K562 (cell line): ENCODE measurements around the gene HSPB7. TPM values are rescaled to one million over a fixed set of nuclear protein-coding genes. Genes with fewer than 3 reads are reported as not detected.

Source experiments
- ATAC-seq: fragments of 200-7000 bp; cut with Tn5 transposase; 3 replicates; pipeline ENCODE4 v1.9.1; 2020; ENCODE audit warnings: moderate library complexity
- BruUV-seq: library from RNA; stranded (reverse); fragments of 400-500 nt; replicated peaks from 2 replicates; lab custom pipeline; 2021; lab: Mats Ljungman, UMichigan
- CTCF ChIA-PET: fragments of 300-600 bp; formaldehyde crosslinking; extraction: SDS; loops from one replicate; lab custom pipeline; 2021; ENCODE audit warnings: low intra/inter-chr PET ratio; lab: Yijun Ruan, JAX
- POLR2A ChIA-PET: fragments of 300-600, 350-650 bp; sonication (Branson Sonifier 250); formaldehyde crosslinking; extraction: SDS; loops from one replicate; lab custom pipeline; 2021; ENCODE audit warnings: antibody characterized with exemption, inconsistent platforms; lab: Yijun Ruan, JAX
- DNase-seq, 4 experiments: peaks; one replicate each; pipeline versions ENCODE4 v3.0.0 to v3.0.0-alpha.2; 2011 to 2018; ENCODE audit warnings: low spot score in 3 of 4, mixed read lengths in 3 of 4; ENCODE audit errors: extremely low read depth in 1 of 4
- FAIRE-seq: peaks from 2 replicates; lab custom pipeline; 2011; peaks lifted over from hg19 to GRCh38; lab: Jason Lieb, UNC
- H2AFZ ChIP-seq: 2 replicates; pipeline ENCODE4 v1.6.0; 2011; ENCODE audit warnings: low read depth, low read length, control low read depth, inconsistent platforms
- H3K27ac ChIP-seq: fragments of 200-600 bp; 3 replicates; pipeline ENCODE4 v1.8.0; 2011; ENCODE audit warnings: low read depth, mild to moderate bottlenecking, control low read depth, inconsistent platforms, low read length, moderate library complexity, mixed read lengths; ENCODE audit errors: extremely low read depth
- H3K27me3 ChIP-seq, 2 experiments: fragments of 300-600 bp in 1 of 2; 2 replicates in 1 of 2; 3 replicates in 1 of 2; pipeline versions ENCODE4 v1.6.0 to v1.8.0; 2011; ENCODE audit warnings: inconsistent platforms in 2 of 2, low read length in 2 of 2, mild to moderate bottlenecking in 1 of 2, mixed read lengths in 1 of 2, moderate library complexity in 1 of 2; ENCODE audit not compliant: control insufficient read depth in 2 of 2, insufficient read depth in 2 of 2
- H3K36me3 ChIP-seq: fragments of 300-600 bp; 3 replicates; pipeline ENCODE4 v1.8.0; 2011; ENCODE audit warnings: mild to moderate bottlenecking, low read length, inconsistent platforms; ENCODE audit not compliant: control insufficient read depth, insufficient read depth
- H3K4me1 ChIP-seq, 2 experiments: fragments of 200-600 bp in 1 of 2; replicated peaks in 1 of 2; 2 replicates in 1 of 2; 3 replicates in 1 of 2; pipeline versions ENCODE4 v1.5.1 to v1.8.0; 2011; ENCODE audit warnings: inconsistent platforms in 2 of 2, low read length in 2 of 2, mild to moderate bottlenecking in 1 of 2, mixed read lengths in 1 of 2, moderate library complexity in 1 of 2; ENCODE audit not compliant: control insufficient read depth in 2 of 2, insufficient read depth in 2 of 2
- H3K4me2 ChIP-seq: 2 replicates; pipeline ENCODE4 v1.6.1; 2011; ENCODE audit warnings: low read length, control low read depth, inconsistent platforms, mixed read lengths; ENCODE audit not compliant: insufficient read depth
- H3K4me3 ChIP-seq: fragments of 200-600 bp; sonication (generic), shearing (Covaris generic); 2 replicates; pipeline ENCODE4 v1.5.1; 2016; ENCODE audit warnings: control low read depth, inconsistent platforms
- H3K79me2 ChIP-seq: fragments of 200-600 bp; 3 replicates; pipeline ENCODE4 v1.8.0; 2011; ENCODE audit warnings: low read length, inconsistent platforms; ENCODE audit not compliant: control insufficient read depth, insufficient read depth
- H3K9ac ChIP-seq, 2 experiments: 2 replicates each; pipeline versions ENCODE4 v1.6.0 to v1.6.1; 2011; ENCODE audit warnings: low read depth in 2 of 2, low read length in 2 of 2, control low read depth in 1 of 2, inconsistent platforms in 1 of 2, mild to moderate bottlenecking in 1 of 2, mixed read lengths in 1 of 2; ENCODE audit not compliant: insufficient read depth in 1 of 2
- H3K9me1 ChIP-seq: one replicate; pipeline ENCODE4 v1.6.0; 2011; ENCODE audit warnings: inconsistent platforms, mild to moderate bottlenecking, low read length, moderate library complexity; ENCODE audit not compliant: control insufficient read depth, insufficient read depth
- H3K9me3 ChIP-seq: replicated peaks from 2 replicates; pipeline ENCODE4 v1.5.1; 2011; ENCODE audit warnings: low read depth, low read length, inconsistent platforms; ENCODE audit not compliant: control insufficient read depth, insufficient read depth
- H4K20me1 ChIP-seq: replicated peaks from 2 replicates; pipeline ENCODE4 v1.6.1; 2011; ENCODE audit warnings: low read length, inconsistent platforms, mixed read lengths; ENCODE audit not compliant: control insufficient read depth, insufficient read depth
- ATF1 ChIP-seq, 2 experiments: fragments of 450-650 bp in 1 of 2; IDR thresholded peaks; 2 replicates each; pipeline ENCODE4 v1.6.1; 2016; ENCODE audit warnings: missing compliant biosample characterization in 1 of 2, missing genetic modification characterization in 1 of 2
- ATF7 ChIP-seq: fragments of 450-650 bp; IDR thresholded peaks from 2 replicates; pipeline ENCODE4 v1.7.1; 2014; ENCODE audit warnings: mild to moderate bottlenecking, moderate library complexity
- BCL6 ChIP-seq: fragments of 250-450 bp; sonication (Bioruptor Pico); IDR thresholded peaks from 2 replicates; pipeline ENCODE4 v1.4.0; 2020
- MEIS2 ChIP-seq: fragments of 450-650 bp; IDR thresholded peaks from 2 replicates; pipeline ENCODE4 v1.6.1; 2014; ENCODE audit warnings: mild to moderate bottlenecking; ENCODE audit not compliant: partially characterized antibody
- NEUROD1 ChIP-seq: fragments of 150-350 bp; IDR thresholded peaks from 2 replicates; pipeline ENCODE4 v1.6.1; 2014; ENCODE audit warnings: borderline replicate concordance, low read length, low read depth; ENCODE audit not compliant: partially characterized antibody
- POLR3G ChIP-seq: IDR thresholded peaks from 2 replicates; pipeline ENCODE4 v1.6.1; 2011; ENCODE audit not compliant: insufficient read length, insufficient replicate concordance; ENCODE audit errors: extremely low read depth
- RBM14 ChIP-seq: fragments of 200-400 bp; formaldehyde crosslinking; IDR thresholded peaks from 2 replicates; pipeline ENCODE4 v1.6.1; 2018; ENCODE audit warnings: low read depth, mild to moderate bottlenecking, low read length, moderate library complexity, borderline replicate concordance; ENCODE audit not compliant: insufficient read depth
- SIN3A ChIP-seq, 2 experiments: fragments of 150-350 bp in 1 of 2; IDR thresholded peaks; 2 replicates each; pipeline ENCODE4 v1.6.1; 2011 to 2016; ENCODE audit warnings: borderline replicate concordance in 2 of 2, low read depth in 2 of 2, low read length in 2 of 2, mild to moderate bottlenecking in 2 of 2, moderate library complexity in 2 of 2; ENCODE audit not compliant: control insufficient read depth in 1 of 2
- STAG1 ChIP-seq: sonication (generic); formaldehyde crosslinking; IDR thresholded peaks from 2 replicates; pipeline ENCODE4 v1.5.0; 2020; ENCODE audit warnings: missing genetic modification reagents, borderline replicate concordance
- TEAD2 ChIP-seq: fragments of 450-650 bp; IDR thresholded peaks from 2 replicates; pipeline ENCODE4 v1.6.1; 2016; ENCODE audit warnings: missing genetic modification characterization, control low read depth, missing compliant biosample characterization
- ZNF165 ChIP-seq: fragments of 250-450 bp; sonication (Bioruptor Pico); IDR thresholded peaks from 2 replicates; pipeline ENCODE4 v1.4.0; 2020; ENCODE audit warnings: borderline replicate concordance
- ZNF408 ChIP-seq: fragments of 250-450 bp; sonication (Bioruptor Pico); IDR thresholded peaks from 2 replicates; pipeline ENCODE4 v1.4.0; 2020; ENCODE audit warnings: low read depth, mild to moderate bottlenecking, moderate library complexity
- ZNF445 ChIP-seq: fragments of 250-450 bp; sonication (Bioruptor Pico); IDR thresholded peaks from 2 replicates; pipeline ENCODE4 v1.4.0; 2020; ENCODE audit warnings: low read depth, mild to moderate bottlenecking, moderate library complexity
- WGBS: fragments of 100-300 bp; shearing (Covaris generic); methylation state at CpG from one replicate; pipeline ENCODE4 v1.1.6; 2016; ENCODE audit warnings: low coverage, mixed read lengths; ENCODE audit not compliant: insufficient coverage; ENCODE audit errors: missing lambda C conversion rate; 5-methylcytosine and 5-hydroxymethylcytosine counted together
- in situ Hi-C: fragments of 300-500 bp; cut with MboI; formaldehyde crosslinking; loops from 4 replicates; pipeline ENCODE4 v1.15.0; 2018; ENCODE audit warnings: inconsistent platforms, mixed read lengths
- intact Hi-C: fragments of 100-400 bp; cut with micrococcal nuclease; formaldehyde crosslinking; loops from 2 replicates; pipeline ENCODE4 v1.14.2; 2022
- polyA plus RNA-seq, 8 experiments: library from polyadenylated mRNA; depleted of rRNA in 4 of 8; stranded (reverse) in 5 of 8; unstranded in 3 of 8; fragments of >200 nt; fragmentation: Nextera tagmentation in 2 of 8; fragmentation: Illumina TruSeq in 1 of 8; extraction: Ambion mirVana in 2 of 8; extraction: Trizol in 1 of 8; gene quantifications; 2 replicates each; pipeline versions ENCODE4 v1.2.1 to v1.2.3, GENCODE V29; 2011 to 2014; ENCODE audit warnings: inconsistent platforms in 1 of 8, missing spikeins in 1 of 8
- total RNA-seq, 7 experiments: library from RNA; depleted of rRNA in 6 of 7; stranded (reverse); fragments of >200 nt in 6 of 7; fragmentation: Illumina TruSeq in 2 of 7; extraction: Trizol in 2 of 7; gene quantifications; 2 replicates each; pipeline versions ENCODE4 v1.2.1 to v1.2.3, GENCODE V29; 2011 to 2021; ENCODE audit warnings: low replicate concordance in 1 of 7
- TF ChIP-seq, protein P1 (sequence below): fragments of 200-800 bp; sonication (Bioruptor generic); IDR thresholded peaks from 2 replicates; pipeline ENCODE4 v1.6.1; 2017; ENCODE audit warnings: missing genetic modification characterization, missing compliant biosample characterization
- TF ChIP-seq, protein P2 (sequence below): fragments of 200-800 bp; sonication (Bioruptor generic); IDR thresholded peaks from 2 replicates; pipeline ENCODE4 v1.6.1; 2017; ENCODE audit warnings: missing genetic modification characterization, missing compliant biosample characterization

Gene HSPB7
- total and polyA plus RNA-seq, 9 of the 15 experiments (the other 6 are each of a cell fraction or from before 2014, with no cell fraction given) = 0.05 to 0.19 (median 0.07) TPM; not detected in 6

DNA sequence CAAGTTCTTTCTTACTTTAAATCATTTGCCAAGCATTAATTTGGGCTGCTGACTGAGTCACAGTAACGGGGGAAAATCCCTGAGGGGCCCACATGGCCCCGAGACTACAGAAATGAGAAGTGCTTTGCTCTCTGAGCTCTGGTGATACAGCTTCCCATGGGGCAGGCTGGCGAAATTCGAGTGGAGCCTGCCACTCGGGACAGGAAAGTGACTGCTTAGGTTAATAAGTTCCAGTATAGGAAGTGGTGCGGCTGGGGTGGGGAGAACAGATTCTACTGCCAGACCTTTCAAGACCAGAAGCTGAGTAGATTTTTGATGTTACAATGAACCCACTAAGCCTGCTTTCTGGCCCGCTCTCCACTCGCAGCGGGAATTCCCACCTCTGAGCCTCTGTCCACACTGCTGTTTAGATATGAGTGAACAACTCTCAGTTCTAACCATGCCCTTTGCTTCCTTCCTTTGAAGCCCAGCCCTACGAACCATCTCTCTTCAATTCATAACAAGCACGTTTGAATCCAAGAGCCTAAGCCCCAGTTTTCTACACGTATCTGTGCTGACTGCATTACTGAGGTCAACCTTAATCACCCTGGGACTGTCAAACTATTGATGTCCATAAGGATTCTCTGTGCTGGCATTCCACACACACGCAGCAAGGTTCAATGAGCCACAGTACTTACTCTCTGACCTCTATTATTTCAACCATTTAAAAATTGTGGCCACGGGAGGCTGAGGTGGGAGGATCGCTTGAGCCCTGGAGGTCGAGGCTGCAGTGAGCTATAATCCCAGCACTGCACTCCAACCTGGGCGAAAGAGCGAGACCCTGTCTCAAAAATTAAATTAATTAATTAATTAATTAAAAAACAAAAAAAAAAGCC, 51.5 kb downstream of the HSPB7 start:
- WGBS = 77% methylated on average over 18 of the region's 18 CpGs
- no peaks in the 10 kb centered on the region for H3K9me3 ChIP-seq
- no peaks in the 10 kb centered on the region for H4K20me1 ChIP-seq
- no peaks in the 10 kb centered on the region for H3K9me1 ChIP-seq
- no peaks in the 10 kb centered on the region; a peak in 1 of 5 replicates for H3K4me1 ChIP-seq
- POLR2A ChIA-PET = interaction anchor here (0.7 to 1.6 kb wide), 3 partner anchors 9 to 158 kb away, joined by 3 to 6 read pairs (median 3); no protein-coding TSS in a partner anchor
- FAIRE-seq (no peak), ATAC-seq (no peak)
- H3K79me2 ChIP-seq = peaks cover 43% of the 10 kb centered on the region
- in situ Hi-C loops = no loop called here
- H3K36me3 ChIP-seq = peaks cover 56% of the 10 kb centered on the region; the same call in 2 of the 3 replicates
- CTCF ChIA-PET = no interaction called here
- no peak overlapping the region; the same call in 2 of the 3 replicates for H3K27ac ChIP-seq
- H3K9ac ChIP-seq = peak overlapping the region in 1 of 2 experiments; percentile 1; a peak in 1 of 4 replicates
- no peak overlapping the region for H2AFZ ChIP-seq
- no peak overlapping the region for H3K4me3 ChIP-seq
- BruUV-seq = no TSS peak
- no peaks in the 10 kb centered on the region for H3K27me3 ChIP-seq
- TF ChIP-seq MEIS2 (no peak), ATF1 (CRISPR knock-in tag; IDR thresholded peaks at IDR 0.05) (no peak), ATF1 (tag; IDR thresholded peaks at IDR 0.05) (no peak), ZNF445 (CRISPR knock-in tag) (no peak), TEAD2 (tag) (no peak), POLR3G (no peak), STAG1 (CRISPR knock-in tag) (no peak), ZNF165 (CRISPR knock-in tag) (no peak), SIN3A (IDR thresholded peaks at IDR 0.05; ENCODE audit: borderline replicate concordance in 2 of 2, control insufficient read depth in 1 of 2, low read depth in 2 of 2, low read length in 2 of 2) (no peak), ZNF408 (CRISPR knock-in tag) (no peak), RBM14 (no peak), ATF7 (no peak), BCL6 (CRISPR knock-in tag) (no peak), NEUROD1 (no peak)
- TF ChIP-seq, protein P1, sequence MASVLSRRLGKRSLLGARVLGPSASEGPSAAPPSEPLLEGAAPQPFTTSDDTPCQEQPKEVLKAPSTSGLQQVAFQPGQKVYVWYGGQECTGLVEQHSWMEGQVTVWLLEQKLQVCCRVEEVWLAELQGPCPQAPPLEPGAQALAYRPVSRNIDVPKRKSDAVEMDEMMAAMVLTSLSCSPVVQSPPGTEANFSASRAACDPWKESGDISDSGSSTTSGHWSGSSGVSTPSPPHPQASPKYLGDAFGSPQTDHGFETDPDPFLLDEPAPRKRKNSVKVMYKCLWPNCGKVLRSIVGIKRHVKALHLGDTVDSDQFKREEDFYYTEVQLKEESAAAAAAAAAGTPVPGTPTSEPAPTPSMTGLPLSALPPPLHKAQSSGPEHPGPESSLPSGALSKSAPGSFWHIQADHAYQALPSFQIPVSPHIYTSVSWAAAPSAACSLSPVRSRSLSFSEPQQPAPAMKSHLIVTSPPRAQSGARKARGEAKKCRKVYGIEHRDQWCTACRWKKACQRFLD (CRISPR knock-in tag) = no peak
- TF ChIP-seq, protein P2, sequence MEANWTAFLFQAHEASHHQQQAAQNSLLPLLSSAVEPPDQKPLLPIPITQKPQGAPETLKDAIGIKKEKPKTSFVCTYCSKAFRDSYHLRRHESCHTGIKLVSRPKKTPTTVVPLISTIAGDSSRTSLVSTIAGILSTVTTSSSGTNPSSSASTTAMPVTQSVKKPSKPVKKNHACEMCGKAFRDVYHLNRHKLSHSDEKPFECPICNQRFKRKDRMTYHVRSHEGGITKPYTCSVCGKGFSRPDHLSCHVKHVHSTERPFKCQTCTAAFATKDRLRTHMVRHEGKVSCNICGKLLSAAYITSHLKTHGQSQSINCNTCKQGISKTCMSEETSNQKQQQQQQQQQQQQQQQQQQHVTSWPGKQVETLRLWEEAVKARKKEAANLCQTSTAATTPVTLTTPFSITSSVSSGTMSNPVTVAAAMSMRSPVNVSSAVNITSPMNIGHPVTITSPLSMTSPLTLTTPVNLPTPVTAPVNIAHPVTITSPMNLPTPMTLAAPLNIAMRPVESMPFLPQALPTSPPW (CRISPR knock-in tag) = no peak
- TF ChIP-seq, all 486 proteins: peak for 0
- no peak overlapping the region for H3K4me2 ChIP-seq
- intact Hi-C loops = no loop called here
- no peak for DNase-seq
